Stromal cell of bone marrow (primary cell): ENCODE results near the gene PCDHGB5.
"Not testable (repeated sequence)": the region's sequence is repeated elsewhere in the genome, so short reads cannot be mapped to it uniquely, and the experiment has no call there.

Experiments
- DNase-seq: peaks from one replicate; pipeline ENCODE4 v3.0.0-alpha.2; 2012; ENCODE audit warnings: low read depth

PCDHGB5 gene

GRCh38 chr5:141382469-141383294, 15.1 kb upstream of the PCDHGB5 start, which contains the start of gene PCDHGA7:
TSS of gene PCDHGA7 (plus strand) at chr5:141382742. CDS start at chr5:141382900, 158 bp downstream.
- DNase-seq: no peak

- DNase-seq: no peak
Measured at GRCh38 chr5:141383345-141383744, 14.4 kb upstream of the PCDHGB5 start.

- DNase-seq: no peak
Measured at GRCh38 chr5:141384471-141385267, 13.1 kb upstream of the PCDHGB5 start.

- DNase-seq: not testable (repeated sequence)
Measured at GRCh38 chr5:141387557-141388311, 10.0 kb upstream of the PCDHGB5 start, which contains the start of gene PCDHGB4. TSS of gene PCDHGB4 (plus strand) at chr5:141387698. CDS start at chr5:141387885, 187 bp downstream.

GRCh38 chr5:141388661-141389060, 9.1 kb upstream of the PCDHGB5 start:
- DNase-seq: no peak

GRCh38 chr5:141389153-141390042, 8.3 kb upstream of the PCDHGB5 start:
- no peak for DNase-seq

- no peak for DNase-seq
Measured at GRCh38 chr5:141392429-141393198, 5.1 kb upstream of the PCDHGB5 start, which contains the start of gene PCDHGA8. TSS of gene PCDHGA8 (plus strand) at chr5:141392633. CDS start at chr5:141392814, 181 bp downstream.

- DNase-seq: no peak
Measured at GRCh38 chr5:141393267-141393666, 4.5 kb upstream of the PCDHGB5 start.

GRCh38 chr5:141394401-141395187, 3.2 kb upstream of the PCDHGB5 start:
- not testable (repeated sequence) for DNase-seq

- no peak for DNase-seq
Measured at GRCh38 chr5:141398608-141399007, 861 bp downstream of the PCDHGB5 start.

- no peak for DNase-seq
Measured at GRCh38 chr5:141399555-141400258, 2.0 kb downstream of the PCDHGB5 start.

GRCh38 chr5:141402553-141403243, 5.0 kb downstream of the PCDHGB5 start, which contains the start of gene PCDHGA9:
TSS of gene PCDHGA9 (plus strand) at chr5:141402778. CDS start at chr5:141402953, 175 bp downstream.
- DNase-seq: no peak

GRCh38 chr5:141403387-141403786, 5.6 kb downstream of the PCDHGB5 start:
- DNase-seq: no peak

- not testable (repeated sequence) for DNase-seq
Measured at GRCh38 chr5:141407790-141408505, 10.2 kb downstream of the PCDHGB5 start, which contains the start of gene PCDHGB6. TSS of gene PCDHGB6 (plus strand) at chr5:141408021. CDS start at chr5:141408203, 182 bp downstream.

GRCh38 chr5:141409598-141410306, 12.0 kb downstream of the PCDHGB5 start:
- DNase-seq: no peak

- DNase-seq: no peak
Measured at GRCh38 chr5:141411575-141411974, 13.8 kb downstream of the PCDHGB5 start.
